HepG2 (cell line): ENCODE data around the gene DYNC2H1. TPM values are rescaled to one million over a fixed set of nuclear protein-coding genes. Genes with fewer than 3 reads are reported as not detected.

ENCODE experiments used
- ARID4A ChIP-seq: sonication (generic); formaldehyde crosslinking; IDR thresholded peaks from 2 replicates; pipeline ENCODE4 v1.5.0; 2020; ENCODE audit warnings: mild to moderate bottlenecking, missing genetic modification reagents, borderline replicate concordance
- BCL6 ChIP-seq: IDR thresholded peaks from 2 replicates; pipeline ENCODE4 v1.6.1; 2016; ENCODE audit warnings: missing genetic modification reagents, missing compliant biosample characterization
- CREM ChIP-seq, 2 experiments: sonication (generic) in 1 of 2; formaldehyde crosslinking in 1 of 2; IDR thresholded peaks; 2 replicates each; pipeline versions ENCODE4 v1.4.0 to v1.6.1; 2016 to 2020; ENCODE audit warnings: antibody characterized with exemption in 1 of 2, mild to moderate bottlenecking in 1 of 2, missing genetic modification reagents in 1 of 2
- ELF1 ChIP-seq: sonication (generic); formaldehyde crosslinking; IDR thresholded peaks from 2 replicates; pipeline ENCODE4 v1.4.0; 2020; ENCODE audit warnings: missing genetic modification reagents
- GZF1 ChIP-seq: sonication (generic); formaldehyde crosslinking; IDR thresholded peaks from 2 replicates; pipeline ENCODE4 v1.5.1; 2020; ENCODE audit warnings: mild to moderate bottlenecking, missing genetic modification reagents
- MLXIP ChIP-seq: sonication (generic); formaldehyde crosslinking; IDR thresholded peaks from 2 replicates; pipeline ENCODE4 v1.9.0; 2021; ENCODE audit warnings: missing genetic modification reagents, borderline replicate concordance
- MXD3 ChIP-seq: IDR thresholded peaks from 2 replicates; pipeline ENCODE4 v1.6.1; 2016; ENCODE audit warnings: mild to moderate bottlenecking, missing biosample characterization, missing genetic modification reagents
- SKI ChIP-seq: fragments of 450-650 bp; IDR thresholded peaks from one replicate; pipeline ENCODE4 v1.6.1; 2018; ENCODE audit warnings: mild to moderate bottlenecking; ENCODE audit not compliant: partially characterized antibody
- SP5 ChIP-seq: IDR thresholded peaks from 2 replicates; pipeline ENCODE4 v1.6.1; 2016; ENCODE audit warnings: low read depth, borderline replicate concordance
- TAF1 ChIP-seq: sonication (generic); formaldehyde crosslinking; IDR thresholded peaks from 2 replicates; pipeline ENCODE4 v1.4.0; 2020; ENCODE audit warnings: missing genetic modification reagents
- ZFP37 ChIP-seq: sonication (generic); formaldehyde crosslinking; IDR thresholded peaks from 2 replicates; pipeline ENCODE4 v1.4.0; 2020; ENCODE audit warnings: missing genetic modification reagents, borderline replicate concordance
- ZNF225 ChIP-seq: sonication (generic); formaldehyde crosslinking; IDR thresholded peaks from 2 replicates; pipeline ENCODE4 v1.4.0; 2020; ENCODE audit warnings: mild to moderate bottlenecking, missing genetic modification reagents
- ZNF331 ChIP-seq: sonication (generic); formaldehyde crosslinking; IDR thresholded peaks from 2 replicates; pipeline ENCODE4 v1.4.0; 2020; ENCODE audit warnings: missing genetic modification reagents
- ZSCAN20 ChIP-seq: sonication (generic); formaldehyde crosslinking; IDR thresholded peaks from 2 replicates; pipeline ENCODE4 v1.4.0; 2020; ENCODE audit warnings: missing genetic modification reagents, mild to moderate bottlenecking, borderline replicate concordance
- ZUFSP ChIP-seq: sonication (generic); formaldehyde crosslinking; IDR thresholded peaks from 2 replicates; pipeline ENCODE4 v1.9.0; 2021; ENCODE audit warnings: missing genetic modification reagents, mild to moderate bottlenecking, borderline replicate concordance
- polyA plus RNA-seq, 8 experiments: library from polyadenylated mRNA; depleted of rRNA in 3 of 8; stranded (reverse) in 7 of 8; unstranded in 1 of 8; fragments of >200 nt; fragmentation: Illumina TruSeq in 4 of 8; extraction: Trizol in 4 of 8; gene quantifications; 2 replicates each; pipeline versions ENCODE4 v1.2.1 to v1.2.3, GENCODE V29; 2011 to 2016; ENCODE audit warnings: low read depth in 4 of 8, missing spikeins in 1 of 8, mixed read lengths in 1 of 8; ENCODE audit not compliant: insufficient read depth in 1 of 8
- total RNA-seq, 5 experiments: library from RNA; depleted of rRNA; stranded (reverse); fragments of >200 nt; fragmentation: Illumina TruSeq; extraction: Trizol; gene quantifications; 2 replicates each; pipeline ENCODE4 v1.2.3, GENCODE V29; 2016; ENCODE audit warnings: low read depth in 1 of 5

The DYNC2H1 gene
- total and polyA plus RNA-seq, 2 of the 13 experiments (the other 11 are each of a cell fraction or from before 2014, with no cell fraction given): 0.49 to 0.66 TPM

- TF ChIP-seq MLXIP (CRISPR knock-in tag) (0 out of 2 replicates have a peak, but pooled peaks have one; percentile 33), ZSCAN20 (peak; percentile 46; the same call in 1 of the 2 replicates), ZNF331 (CRISPR knock-in tag) (peak; percentile 73; the same call in 1 of the 2 replicates), ZNF225 (CRISPR knock-in tag) (peak; percentile 85; the same call in 1 of the 2 replicates), MXD3 (peak; percentile 77), SP5 (CRISPR knock-in tag) (peak; percentile 52; the same call in 1 of the 2 replicates), ELF1 (CRISPR knock-in tag) (peak; percentile 90), GZF1 (CRISPR knock-in tag) (peak; percentile 44; the same call in 1 of the 2 replicates), BCL6 (no peak; the same call in none of the 2 replicates), SKI (peak; percentile 40), ZUFSP (CRISPR knock-in tag) (no peak), ARID4A (CRISPR knock-in tag) (peak; percentile 95), ZFP37 (CRISPR knock-in tag) (peak; percentile 78; the same call in 1 of the 2 replicates), TAF1 (CRISPR knock-in tag) (peak; percentile 91), CREM (IDR thresholded peaks at IDR 0.05) (peak; percentile 91), CREM (CRISPR knock-in tag; IDR thresholded peaks at IDR 0.05) (no peak)
Observed at GRCh38 chr11:103091801-103092524, 17.3 kb upstream of the DYNC2H1 start, which contains the start of gene DCUN1D5 (continued).
